MM.1S (cell line): ENCODE data around the gene KCTD5.

ENCODE experiments used
- CTCF ChIP-seq: fragments of 300-600 bp; sonication (generic); IDR thresholded peaks from 2 replicates; pipeline ENCODE4 v1.5.1; 2016; ENCODE audit warnings: antibody characterized with exemption, low read length, mixed read lengths
- EZH2 ChIP-seq: fragments of 300-600 bp; sonication (generic); optimal IDR thresholded peaks from 2 replicates; pipeline ENCODE3; 2017; ENCODE audit warnings: low read depth, mild to moderate bottlenecking, antibody characterized with exemption, low read length, mixed read lengths
- EZH2phosphoT487 ChIP-seq: fragments of 300-600 bp; sonication (generic); IDR thresholded peaks from 2 replicates; pipeline ENCODE4 v1.6.1; 2018; ENCODE audit warnings: antibody characterized with exemption, low read length

- TF ChIP-seq CTCF (no peak), EZH2 (no peak), EZH2phosphoT487 (no peak)
These were observed 57.5 kb downstream of the KCTD5 start for GRCh38 chr16:2739625-2740430.
